IMR-90 (cell line): Measurements from ENCODE around the gene RRAGC.

Source experiments
- CTCF ChIP-seq: conservative IDR thresholded peaks from 2 replicates; pipeline ENCODE4 v1.5.1; 2012; ENCODE audit warnings: mild to moderate bottlenecking, low read depth, low read length, improper control_type of control experiment
- POLR2A ChIP-seq: IDR thresholded peaks from 2 replicates; pipeline ENCODE4 v1.6.1; 2012; ENCODE audit warnings: mild to moderate bottlenecking, low read depth, low read length
- SMC3 ChIP-seq: fragments of 150-350 bp; IDR thresholded peaks from 2 replicates; pipeline ENCODE4 v1.6.1; 2016; ENCODE audit warnings: low read depth, mild to moderate bottlenecking, antibody characterized with exemption, low read length, moderate library complexity

GRCh38 chr1:38814444-38814983 lies 45.1 kb downstream of the RRAGC start:
- TF ChIP-seq CTCF (no peak), SMC3 (no peak), POLR2A (no peak)
